Left lobe of liver (tissue), 2 donors: ENCODE measurements around the gene ATP5PO. TPM values are rescaled to one million over a fixed set of nuclear protein-coding genes. Genes with fewer than 3 reads are reported as not detected.

Source experiments
- ATAC-seq: fragments of 200-7000 bp; cut with Tn5 transposase; one replicate; pipeline ENCODE4 v1.9.1; 2020; ENCODE audit warnings: mild to moderate bottlenecking, moderate library complexity
- DNase-seq: peaks from one replicate; pipeline ENCODE4 v3.0.0-alpha.2; 2020; ENCODE audit warnings: low spot score
- total RNA-seq: library from RNA; stranded (reverse); gene quantifications from one replicate; pipeline ENCODE4 v1.2.1, GENCODE V29; 2021
- donor health status: DM: no; HTN: no; CAD: no; lungs with moderate emphysema.
- donor health status: DM: no; HTN: yes; CAD: no.

Gene ATP5PO, protein sequence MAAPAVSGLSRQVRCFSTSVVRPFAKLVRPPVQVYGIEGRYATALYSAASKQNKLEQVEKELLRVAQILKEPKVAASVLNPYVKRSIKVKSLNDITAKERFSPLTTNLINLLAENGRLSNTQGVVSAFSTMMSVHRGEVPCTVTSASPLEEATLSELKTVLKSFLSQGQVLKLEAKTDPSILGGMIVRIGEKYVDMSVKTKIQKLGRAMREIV
- total RNA-seq = 86.8 TPM

DNA sequence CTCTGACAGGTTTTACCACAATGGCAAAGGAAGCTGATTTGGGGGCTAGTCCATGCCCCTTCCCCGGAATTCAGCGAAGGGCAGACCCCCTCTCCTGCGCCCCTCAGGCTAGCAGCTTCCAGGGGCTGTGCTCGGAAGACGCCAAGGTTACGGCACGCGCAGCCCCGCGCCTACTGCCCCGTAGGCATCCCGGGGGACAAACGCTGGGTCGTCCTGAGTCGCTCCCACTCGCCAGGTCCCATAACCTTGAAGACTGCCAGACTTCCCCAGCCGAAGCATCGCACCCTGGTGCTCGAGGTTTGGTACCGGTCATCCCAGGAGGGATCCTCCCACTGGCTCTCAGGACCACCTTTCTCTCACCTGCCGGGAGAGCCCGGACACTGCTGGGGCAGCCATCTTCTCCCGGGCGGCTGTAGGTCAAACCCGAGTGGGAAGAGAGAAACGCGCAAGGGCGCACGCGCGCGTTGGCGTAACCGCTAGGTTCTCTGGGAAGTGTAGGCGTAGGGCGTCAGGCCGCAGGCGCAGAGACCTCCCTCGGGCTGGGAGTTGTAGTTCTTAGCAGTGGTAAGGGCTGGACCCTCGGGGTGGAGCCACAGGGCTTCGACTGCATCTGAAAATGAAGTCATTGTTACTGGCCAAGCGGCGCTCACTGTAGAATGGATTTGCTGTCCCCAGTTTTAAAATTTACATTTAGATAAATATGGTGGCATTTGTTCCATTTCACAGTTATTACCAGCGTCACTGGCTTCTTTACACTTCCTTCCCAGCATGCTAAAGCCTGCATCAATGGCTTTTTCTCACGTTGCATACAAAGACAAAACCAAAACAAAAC is at the start of gene ATP5PO:
Gene ATP5PO (minus strand): TSS at position 437 of the 832 bp plus-strand sequence. CDS start 41 bp downstream, at position 396.
- ATAC-seq = peak; percentile 97
- DNase-seq = peak; percentile 98

DNA sequence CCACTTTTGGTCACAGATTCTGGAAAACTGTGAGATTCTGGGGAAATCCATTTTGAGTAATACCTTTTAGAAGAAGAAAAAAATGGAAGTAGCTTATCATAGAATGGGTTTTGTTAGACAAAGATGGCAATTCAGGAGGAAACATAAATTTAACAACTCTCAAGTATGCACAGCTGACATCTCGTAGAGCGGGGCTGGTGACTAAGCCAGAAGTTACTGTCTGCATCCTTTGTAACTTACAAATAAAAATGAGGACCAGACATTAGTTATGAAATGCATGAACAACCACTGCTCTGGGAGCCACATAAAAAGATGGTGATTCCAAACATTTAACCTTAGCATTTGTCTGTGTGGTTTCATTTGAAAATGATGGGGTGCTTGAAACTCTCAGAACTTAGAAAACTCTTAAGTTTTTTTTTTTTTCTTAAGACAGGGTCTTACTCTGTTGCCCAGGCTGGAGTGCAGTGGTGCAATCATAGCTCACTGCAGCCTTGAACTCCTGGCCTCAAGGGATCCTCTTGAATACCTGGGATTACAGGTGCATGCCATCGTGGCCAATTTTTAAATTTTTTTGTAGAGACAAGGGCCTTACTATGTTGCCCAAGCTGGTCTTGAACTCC is 49.2 kb upstream of the ATP5PO start:
- no peak for ATAC-seq

DNA sequence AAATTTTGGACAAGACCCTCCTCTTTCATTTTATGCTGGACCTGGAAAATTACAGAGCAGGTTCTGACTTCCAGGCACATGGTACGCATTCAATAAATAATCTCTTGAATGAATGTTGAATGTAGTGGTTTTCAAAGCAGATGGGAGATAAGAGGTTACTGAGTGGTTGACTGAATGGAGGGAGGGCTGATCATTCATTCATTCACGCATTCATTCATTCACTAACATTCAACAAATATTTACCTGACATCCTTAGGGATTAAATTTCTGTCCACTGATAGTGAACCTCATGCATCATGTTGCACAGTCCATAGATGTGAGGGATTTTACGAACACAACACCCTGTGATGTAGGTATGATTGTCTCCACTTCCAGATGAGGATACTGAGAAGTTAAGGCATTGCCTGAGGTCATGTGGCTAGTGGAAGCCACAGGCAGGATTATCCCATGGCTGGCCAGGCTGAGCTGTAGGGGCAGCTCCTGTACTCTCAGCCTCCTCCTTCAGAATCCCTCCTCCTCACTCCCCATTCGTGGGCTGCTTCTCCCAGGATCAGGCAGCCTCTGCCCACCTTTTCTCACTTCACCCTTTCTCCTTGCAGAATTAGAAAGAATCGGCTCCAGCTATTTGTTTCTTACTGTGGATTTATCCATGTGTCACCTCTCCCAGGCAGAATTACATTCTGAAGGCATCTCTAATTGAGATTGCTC is 48.4 kb upstream of the ATP5PO start:
- DNase-seq (no peak), ATAC-seq (no peak)

More for the DNA sequence above, 49.2 kb upstream of the ATP5PO start:
- DNase-seq = no peak

GRCh38 chr21:33962290-33962689 is 46.7 kb upstream of the ATP5PO start:
- no peak for DNase-seq
- ATAC-seq = no peak

- ATAC-seq (peak; percentile 75), DNase-seq (no peak)
These were observed 45.5 kb upstream of the ATP5PO start for GRCh38 chr21:33961061-33961460.

DNA sequence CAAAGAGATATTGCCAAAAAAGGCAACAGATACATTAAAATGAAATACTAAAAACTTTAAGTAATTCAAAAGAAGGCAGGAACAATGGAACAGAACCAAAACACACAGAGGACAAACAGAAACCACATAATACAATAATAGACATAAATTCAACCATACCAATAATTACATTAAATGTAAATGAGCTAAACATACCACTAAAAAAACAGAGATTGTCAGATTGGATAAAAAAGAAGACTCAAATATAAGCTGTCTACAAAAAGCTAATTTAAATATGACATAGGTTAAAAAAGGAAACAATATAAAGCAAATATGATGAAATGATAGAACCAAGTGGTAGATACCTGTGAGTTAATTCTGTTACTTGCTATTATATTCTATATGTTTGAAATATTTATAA is 44.1 kb upstream of the ATP5PO start:
- no peak for DNase-seq
- ATAC-seq = no peak

GRCh38 chr21:33954395-33954794 is 38.8 kb upstream of the ATP5PO start:
- ATAC-seq (no peak), DNase-seq (no peak)

DNA sequence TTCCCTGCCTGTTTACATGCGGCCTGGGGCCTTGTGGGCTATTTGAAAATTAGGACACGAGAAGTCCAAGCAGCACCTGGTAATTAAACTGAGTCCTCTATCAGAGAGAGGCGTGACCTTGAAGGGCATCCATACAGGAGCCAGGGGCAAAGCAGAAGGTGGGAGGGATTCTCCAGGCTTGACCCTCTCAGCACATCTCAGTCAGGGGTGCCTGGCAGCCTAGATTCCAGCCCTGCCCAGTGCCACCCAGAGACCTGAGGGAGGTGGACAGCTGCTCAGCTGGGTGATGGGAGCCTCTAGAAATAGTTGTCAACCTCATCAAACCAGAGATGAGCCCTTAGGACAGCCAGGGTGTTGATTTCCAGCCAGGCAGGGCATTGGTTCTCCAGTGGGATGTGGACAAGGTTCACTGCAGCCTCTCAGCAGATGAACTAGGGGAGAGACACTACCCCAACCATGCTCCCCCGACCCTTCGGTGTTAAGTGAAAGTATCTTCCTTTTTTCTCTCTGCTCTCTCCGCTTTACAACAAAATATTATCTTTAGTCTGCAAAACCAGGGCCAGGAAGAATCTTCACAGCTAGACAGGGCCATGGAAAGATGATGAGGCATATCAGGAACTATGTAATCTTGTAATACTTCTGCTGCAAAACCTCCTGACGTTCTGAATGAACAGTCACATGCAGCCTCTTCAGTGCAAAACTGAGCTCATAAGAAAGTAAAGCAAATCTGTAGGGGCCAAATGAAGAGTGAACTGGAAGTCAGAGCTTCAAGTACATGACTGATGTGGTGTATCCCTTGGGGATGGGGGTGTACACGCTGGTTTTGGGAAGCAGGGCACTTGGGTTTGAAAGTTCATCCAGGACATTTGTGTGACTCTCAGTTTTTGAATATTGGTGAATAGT is 35.9 kb upstream of the ATP5PO start:
- ATAC-seq = no peak

DNA sequence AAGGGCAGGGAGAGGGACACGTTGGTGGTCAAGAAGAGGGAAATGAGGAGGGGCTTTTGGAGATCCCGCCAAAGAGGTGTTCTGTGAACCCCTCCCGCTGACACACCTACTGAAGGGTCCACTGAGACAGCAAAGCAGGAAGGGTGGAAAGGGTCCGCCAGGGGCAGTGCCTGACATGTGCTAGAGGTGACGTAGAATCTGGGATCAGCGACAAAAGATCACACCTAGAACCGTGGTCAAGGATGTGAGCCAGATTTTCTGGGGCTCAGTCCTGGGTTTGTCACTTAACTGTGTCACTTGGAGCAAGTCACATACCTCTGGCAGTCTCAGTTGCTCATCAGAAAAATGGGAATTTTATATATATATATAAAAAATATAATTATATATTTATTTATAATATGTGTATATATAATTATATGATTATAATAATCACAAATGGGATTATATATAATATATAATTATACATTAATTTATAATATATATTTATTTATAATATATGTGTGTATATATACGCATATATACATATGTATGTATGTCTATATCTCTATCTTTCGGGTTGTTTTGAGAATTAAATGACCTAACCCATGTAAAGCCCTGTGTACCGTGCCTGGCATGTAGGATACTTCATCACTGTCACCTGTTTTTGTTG is 35.0 kb upstream of the ATP5PO start:
- DNase-seq (no peak), ATAC-seq (no peak)

More for the DNA sequence above, 35.9 kb upstream of the ATP5PO start:
- no peak for DNase-seq

GRCh38 chr21:33949516-33950430 is 34.2 kb upstream of the ATP5PO start:
- no peak for DNase-seq
- ATAC-seq = no peak

DNA sequence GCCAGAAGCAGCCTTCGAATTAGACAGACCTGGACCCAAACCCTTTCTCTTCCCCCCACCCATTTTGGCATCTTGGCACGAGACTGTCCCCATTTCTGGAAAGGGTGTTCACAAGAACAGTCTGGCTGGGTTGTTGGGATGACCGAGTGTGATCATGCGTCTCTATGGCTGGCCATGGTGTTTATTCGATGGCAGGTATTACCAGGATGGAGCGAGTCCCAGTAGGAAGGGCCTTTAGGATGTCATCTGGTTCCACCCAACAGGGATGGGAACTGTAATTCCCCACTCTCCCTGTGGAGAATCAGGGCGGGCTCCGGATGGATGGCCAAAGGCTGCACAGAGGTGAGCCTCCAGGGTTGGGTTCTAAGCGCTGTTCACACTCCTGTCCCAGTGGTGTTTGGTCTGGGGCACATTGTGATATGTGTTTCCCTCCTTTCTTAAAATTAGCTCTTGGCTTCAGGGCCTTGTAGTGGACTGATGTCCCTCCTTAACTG is 33.4 kb upstream of the ATP5PO start:
- ATAC-seq (no peak), DNase-seq (no peak)

GRCh38 chr21:33948096-33948950 is 32.7 kb upstream of the ATP5PO start:
- DNase-seq = no peak
- peak; percentile 11 for ATAC-seq

DNA sequence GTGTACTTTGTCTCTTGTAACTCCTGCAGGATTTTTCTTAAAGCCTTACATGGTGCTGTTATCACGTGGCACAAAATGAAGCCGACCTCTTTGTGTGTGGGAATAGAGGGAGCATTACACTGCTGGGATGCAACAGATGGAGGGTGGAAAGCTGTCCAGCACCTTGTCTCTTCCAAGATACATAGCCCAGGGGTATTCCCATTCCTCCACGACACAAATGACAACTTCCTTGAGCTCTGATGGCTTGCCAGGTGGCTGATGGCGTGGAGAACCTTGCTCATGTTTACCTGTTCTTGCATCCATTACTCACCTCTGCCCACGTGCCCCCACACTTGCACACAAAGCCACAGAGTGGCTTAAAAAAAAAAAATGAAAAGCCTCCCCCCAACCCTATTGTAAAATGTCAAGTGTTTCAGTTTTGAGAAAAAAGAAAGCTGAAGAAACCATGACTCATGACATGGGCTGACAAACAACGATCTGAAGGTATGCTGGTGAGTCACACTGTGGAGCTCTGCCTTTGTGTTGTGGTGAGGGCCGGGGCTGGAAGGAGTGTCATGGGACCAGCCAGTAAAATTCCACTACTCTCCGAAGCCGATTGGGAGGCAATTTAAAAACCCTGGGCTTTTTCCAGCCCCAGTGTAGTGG is 32.0 kb upstream of the ATP5PO start:
- no peak for DNase-seq
- ATAC-seq = peak; percentile 46

GRCh38 chr21:33945652-33946270 is 30.2 kb upstream of the ATP5PO start:
- no peak for DNase-seq
- no peak for ATAC-seq

- DNase-seq (no peak), ATAC-seq (no peak)
These were observed 28.7 kb upstream of the ATP5PO start for GRCh38 chr21:33944185-33944763.

DNA sequence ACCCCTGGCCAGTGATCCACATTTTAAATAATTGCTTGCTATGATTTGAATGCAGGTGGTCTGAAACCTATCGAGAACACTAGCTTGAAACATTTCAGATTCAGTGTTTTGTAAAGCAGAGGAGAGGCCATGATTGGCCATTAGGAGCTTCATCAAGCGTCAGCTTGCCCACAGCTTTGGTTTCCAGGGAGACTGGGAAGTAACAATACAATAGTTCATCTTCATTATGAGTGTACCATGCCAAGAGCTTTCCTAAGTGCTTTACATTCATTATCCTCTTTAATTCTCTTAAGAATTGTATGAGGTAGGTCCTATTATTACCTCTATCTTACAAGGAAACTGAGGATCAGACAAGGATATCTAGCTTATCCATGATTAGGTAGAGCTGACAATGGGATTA is 27.7 kb upstream of the ATP5PO start:
- ATAC-seq (no peak), DNase-seq (no peak)
